GM20431 (cell line): ENCODE data around the gene CACNA2D2.

ENCODE experiments used
- in situ Hi-C: fragments of 300-500 bp; cut with MseI, MboI; formaldehyde crosslinking; loops from one replicate; pipeline ENCODE4 v1.15.0; 2020; ENCODE audit warnings: low sequenced_read_pairs; ENCODE audit not compliant: unreplicated experiment

Gene CACNA2D2

DNA sequence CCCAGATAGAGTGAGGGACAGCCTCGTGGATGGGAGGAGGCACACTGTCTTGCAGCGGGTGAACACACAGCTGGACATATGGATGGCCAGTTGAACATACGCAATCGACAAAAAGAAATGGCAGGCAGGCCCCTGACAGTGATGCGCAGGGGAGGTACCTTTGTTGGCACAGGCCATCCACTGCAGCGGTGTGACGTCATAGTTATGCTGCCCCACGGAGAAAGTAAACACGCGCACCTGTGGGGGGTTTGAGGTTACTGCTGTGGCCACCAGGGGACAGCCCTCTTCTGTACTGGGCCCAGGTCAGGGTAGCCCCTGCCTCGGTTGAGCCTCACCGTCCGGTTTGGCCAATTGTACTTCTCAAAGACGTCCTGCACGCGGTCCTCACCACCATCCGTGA, 124.7 kb downstream of the CACNA2D2 start:
- in situ Hi-C loops, result no loop called here

DNA sequence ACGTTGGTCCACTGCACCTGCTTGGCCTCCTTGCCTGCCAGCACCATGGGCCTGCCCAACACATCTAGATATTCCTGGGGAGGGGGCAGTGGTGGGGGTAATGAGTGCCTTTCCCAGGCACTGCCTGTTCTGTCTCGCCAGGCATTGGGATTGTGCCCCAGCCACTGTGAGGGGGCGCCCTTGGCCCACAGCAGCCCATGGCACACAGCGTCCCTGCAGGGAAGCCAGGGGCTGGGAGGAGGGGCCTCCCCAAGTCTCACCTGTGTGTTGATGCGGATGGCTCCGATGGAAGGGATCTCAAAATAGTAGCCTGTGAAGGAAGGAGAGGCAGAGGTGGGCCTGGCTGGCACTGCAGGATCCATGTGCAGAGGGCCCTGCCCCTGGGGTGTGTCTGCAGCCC, 125.4 kb downstream of the CACNA2D2 start:
- in situ Hi-C loops, result no loop called here

DNA sequence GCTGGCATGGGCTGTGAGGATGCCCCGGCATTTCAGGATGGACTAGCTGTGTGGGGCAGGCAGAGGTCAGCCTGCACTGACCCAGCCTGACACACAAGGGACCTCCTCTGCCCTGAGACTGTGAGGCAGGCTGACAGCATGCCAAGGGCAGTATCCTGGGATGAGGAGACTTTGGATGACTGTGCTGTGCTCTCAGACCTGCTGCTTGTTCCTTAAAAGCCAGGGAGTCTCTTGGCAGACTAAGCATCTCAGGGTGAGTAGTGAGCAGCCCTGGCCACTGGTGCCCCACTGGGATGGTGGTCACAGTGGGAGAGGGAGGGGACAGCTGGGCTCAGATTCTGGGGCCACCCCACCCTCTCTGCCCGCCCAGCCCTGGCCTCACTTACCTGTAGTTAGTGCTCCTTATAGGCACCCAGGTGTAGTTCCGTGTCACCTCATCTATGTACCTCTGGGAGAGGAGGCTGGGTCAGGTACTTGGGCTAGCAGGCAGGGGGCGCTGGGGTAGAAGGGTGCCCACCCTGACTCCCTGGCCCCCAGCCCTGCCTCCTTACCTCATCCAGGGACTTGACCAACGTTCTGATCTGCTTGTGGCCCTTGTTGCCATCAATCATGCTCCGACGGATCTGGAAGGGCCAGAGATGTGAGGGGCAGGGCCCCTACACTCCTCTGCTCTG, 128.0 kb downstream of the CACNA2D2 start:
- in situ Hi-C loops, result no loop called here

DNA sequence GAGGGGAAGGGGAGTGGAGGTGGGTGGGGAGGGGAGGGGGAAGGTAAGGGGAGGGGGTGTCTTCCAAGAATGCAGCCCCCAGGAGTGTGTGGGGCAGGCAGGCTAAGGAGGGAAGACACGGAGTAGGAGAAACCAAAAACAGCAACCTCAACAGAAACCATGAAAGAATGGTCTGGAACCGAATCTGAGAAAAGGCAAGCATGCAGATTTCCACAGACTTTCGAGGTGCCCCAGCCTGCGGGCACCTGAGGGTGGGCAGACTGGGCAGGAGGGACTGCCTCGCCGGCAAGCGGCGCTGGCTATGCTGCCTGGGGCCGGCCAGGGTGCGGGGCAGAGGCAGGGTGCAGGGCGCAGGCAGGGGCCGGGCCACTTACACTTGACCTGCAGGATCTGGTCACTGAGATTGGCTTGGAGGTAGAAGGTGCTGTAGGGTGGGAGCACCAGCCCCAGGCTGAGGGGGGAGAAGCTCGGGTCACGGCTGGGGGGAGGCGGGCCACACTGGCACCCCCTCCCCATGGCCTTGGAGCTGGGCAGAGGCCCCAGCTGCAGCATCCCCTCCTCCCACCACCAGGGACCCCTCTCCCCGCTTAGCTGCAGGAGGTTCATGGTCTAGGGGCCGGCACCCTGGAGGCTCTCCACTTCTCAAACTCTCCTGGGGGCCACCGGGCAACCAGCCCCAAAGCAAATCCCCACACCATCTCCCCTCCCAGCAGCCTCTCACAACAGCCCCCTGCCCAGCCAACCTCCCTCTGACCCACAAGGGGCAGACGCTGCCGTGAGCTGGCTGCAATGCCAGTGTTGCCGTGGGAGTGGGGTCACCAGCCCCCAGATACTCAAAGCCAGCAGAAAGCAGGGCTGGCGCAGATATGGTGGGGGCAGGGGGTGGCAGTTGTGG, 128.8 kb downstream of the CACNA2D2 start:
- in situ Hi-C loops, result no loop called here

DNA sequence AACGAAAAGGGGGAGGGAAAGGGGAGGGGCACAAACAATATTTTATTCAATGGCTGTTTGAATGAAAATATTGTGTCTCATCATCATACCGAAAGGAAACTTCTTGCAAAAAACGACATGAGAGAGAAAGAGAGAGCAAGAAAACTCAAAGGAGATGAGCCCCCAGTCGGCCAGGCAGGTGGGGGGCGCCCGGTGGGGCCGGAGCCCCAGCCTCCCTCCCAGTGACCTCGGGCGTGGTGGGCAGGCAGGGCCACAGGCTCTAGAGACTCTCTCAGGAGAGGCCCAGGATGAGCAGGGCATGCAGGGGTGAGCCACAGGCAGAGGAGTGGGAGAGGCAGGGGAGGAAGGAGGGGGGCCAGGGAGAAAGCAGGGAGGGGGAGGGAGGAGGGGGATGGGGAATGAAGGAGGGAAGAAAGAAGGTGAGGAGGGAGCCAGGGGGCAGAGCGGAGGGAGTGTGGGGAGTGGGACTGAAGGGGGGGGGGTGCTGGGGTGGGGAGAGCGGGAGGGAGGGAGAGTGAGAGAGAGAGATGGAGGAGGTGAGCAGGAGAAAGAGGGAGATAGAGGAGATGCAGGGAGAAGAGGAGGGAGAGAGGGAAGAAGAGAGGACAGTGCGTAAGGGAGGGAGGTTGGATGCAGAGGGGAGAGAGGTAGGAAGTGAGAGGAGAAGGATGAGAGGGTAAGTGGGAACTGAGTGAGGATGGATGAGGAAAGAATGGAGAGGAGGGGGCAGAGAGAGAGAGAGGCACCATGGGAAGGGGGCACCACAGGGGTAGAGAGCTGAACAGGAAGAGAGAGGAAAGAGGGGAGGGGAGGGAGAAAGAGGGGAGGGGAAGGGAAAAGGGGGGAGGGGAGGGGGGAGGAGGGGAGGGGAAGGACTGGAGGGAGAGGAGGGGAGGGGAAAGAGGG, 130.0 kb downstream of the CACNA2D2 start:
- in situ Hi-C loops, result no loop called here

DNA sequence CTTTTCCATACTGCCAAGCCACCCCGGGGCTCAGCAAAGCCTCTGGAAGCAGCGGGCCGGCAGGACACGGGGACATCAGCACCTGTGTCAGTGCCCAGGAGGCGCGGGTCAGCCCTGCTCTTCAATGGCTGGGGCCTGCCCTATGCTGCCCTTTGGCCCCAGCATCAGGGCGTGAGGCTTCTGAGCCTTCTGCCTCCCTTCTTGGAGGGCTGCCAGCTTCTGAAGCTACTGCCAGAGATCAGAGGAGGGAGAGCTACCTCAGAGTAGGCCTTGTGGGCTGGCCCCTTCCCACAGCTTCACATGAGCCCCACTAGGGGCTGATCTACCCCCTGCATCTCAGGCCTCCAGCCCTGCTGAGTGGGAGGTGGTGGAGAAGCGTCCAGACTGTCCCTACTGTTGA, 131.1 kb downstream of the CACNA2D2 start:
- in situ Hi-C loops, result no loop called here

DNA sequence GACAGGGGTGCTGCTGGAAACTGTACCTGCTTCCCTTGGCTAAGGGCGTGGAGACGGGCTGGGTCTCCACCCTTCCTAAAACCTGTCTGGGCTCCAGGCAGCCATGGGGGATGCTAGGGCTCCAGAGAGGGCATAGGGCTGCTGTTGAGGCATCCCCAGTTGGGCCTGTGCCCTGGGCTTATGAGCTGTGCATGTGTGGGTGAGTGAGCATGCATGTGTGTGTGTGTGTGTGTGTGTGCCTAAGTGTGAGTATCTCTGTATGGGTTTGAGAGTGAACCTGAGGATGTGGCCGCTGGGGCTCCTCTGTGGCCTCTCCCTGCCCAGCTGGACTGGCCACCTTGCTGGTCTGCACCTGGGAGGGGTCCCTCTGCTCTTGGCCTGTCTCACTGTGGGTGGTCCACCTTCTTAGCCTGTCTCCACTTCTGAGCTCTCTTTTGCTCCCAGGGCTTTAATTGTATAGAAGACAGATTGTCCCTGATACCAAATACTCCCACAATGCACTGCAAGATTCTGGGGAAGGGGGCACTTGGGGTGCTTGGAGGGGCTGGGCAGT, 132.2 kb downstream of the CACNA2D2 start:
- in situ Hi-C loops, result no loop called here

DNA sequence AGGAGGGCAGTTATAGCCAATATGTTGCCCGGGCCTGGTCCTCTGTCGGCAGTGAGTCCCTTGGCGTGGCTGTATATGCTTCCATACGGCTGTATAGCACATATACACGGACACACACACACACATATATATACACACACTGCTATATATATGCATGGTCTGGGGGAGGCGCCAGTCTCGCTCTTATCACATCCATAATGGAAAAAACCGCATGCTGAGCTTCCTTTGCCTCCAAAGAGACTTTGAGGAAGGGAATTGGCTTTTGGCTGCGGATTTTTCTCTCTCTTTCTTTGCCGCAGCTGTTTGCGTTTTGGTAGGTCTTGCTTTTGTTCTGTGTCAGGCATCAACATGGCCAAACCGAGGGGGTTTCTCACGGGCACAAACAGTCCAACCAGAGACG, 132.8 kb downstream of the CACNA2D2 start:
- in situ Hi-C loops, result no loop called here

DNA sequence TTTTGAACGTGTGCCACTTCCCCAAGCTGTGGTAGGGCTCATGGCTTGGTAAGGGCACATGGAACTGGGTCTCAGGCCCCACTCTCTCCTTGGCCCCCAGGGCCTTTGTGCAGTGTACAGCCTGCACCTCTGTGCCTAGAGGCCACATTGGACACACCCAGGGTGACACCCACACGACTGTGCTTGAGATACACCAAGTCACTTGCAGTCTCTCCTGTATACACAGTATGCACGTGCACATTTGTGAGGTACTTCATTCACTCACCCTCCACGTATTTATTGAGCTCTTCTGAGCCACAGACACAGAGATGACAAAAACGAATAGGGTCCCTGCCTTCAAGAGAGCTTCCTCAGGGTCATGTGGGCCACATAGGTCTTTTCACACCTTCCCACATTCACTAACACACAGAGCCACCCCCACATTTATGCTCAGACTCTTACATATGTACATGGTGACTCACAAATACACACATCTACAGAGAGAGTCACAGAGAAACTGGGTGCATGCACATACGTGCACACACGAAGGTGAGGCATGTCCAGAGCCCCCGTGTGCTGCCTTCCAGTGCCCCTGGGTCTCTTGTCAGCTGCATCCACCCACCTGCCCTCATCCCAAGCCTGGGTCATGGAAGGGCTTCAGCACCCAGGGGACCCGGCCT, 134.3 kb downstream of the CACNA2D2 start:
- in situ Hi-C loops, result no loop called here

DNA sequence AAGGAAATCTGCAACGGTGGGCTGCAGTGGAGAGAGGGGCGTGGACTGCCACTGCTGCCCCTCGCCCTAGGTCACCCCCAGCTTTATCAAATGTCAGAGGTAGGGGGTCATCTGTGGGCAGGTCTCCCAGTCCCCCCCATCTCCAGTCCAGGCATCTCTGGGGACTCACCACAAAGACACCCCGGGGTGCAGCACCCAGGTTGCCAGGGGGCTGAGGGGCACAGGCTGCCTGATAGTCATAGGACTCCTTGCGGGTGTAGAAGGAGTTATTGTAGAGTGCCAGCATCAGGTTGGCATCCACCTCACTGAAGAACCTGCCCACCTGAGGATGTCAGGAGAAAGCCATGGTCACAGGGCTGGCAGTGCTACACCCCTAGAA, 137.6 kb downstream of the CACNA2D2 start:
- in situ Hi-C loops, result no loop called here

DNA sequence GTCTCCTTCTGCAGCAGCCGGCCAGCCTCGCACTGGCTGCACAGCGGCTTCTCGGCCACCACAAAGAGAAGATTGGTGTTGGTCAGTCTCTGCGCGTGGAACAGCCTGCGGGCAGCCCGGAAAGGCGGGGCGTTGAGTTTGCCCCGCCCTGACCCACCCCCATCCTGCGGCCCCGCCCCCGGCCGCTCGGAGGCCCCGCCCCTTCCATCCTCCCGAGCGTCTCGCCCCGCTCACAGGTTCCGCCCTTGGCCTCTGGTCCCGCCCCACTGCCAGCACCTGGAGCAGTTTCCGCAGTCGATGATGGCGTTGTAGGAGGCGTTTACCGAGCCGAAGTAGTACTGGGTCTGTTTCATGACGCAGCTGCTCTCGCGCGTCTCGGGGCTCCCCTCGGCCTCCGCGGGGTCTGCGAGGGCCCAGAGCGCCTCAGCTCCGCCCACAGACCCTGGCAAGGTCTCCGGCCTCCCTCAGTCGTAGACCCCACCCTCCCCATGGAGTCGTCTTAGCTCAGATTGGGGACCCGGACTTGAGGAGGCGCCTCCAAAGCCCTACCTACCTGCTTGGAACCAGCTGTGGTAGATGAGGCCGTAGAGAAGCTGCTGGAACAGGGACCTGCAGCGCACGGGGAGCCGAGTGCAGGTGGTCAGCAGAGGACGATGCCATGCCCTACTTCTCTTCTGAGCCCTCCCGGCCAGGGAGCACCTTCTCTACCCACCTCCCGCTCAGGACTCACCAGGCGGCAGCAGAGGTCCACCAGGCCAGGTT, 138.2 kb downstream of the CACNA2D2 start:
- in situ Hi-C loops, result no loop called here

DNA sequence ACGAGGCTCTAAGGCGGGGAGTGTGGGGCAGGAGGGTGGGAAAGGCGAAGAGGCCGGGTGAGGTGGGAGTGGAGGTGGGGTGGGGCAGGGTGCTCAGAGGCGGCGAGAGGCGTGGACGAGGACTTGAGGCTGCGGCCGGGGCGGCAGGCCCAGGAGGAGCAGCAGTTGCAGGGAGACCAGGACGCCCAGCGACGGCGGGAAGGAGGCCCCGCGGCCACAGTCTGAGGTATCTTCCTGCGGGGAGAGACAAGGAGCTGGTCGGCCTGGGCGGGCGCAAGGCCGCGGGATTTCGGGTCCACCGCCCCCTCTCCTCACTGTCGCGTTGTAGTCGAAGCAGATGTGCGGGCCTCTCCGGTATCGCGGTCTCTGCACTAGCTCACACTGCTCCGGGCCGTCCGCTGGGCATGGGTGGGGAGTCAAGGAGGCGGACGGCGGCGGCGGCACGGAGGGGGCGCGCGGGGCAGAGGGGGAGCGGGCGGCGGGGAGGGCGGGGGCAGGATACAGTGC, 138.8 kb downstream of the CACNA2D2 start:
- in situ Hi-C loops, result no loop called here

DNA sequence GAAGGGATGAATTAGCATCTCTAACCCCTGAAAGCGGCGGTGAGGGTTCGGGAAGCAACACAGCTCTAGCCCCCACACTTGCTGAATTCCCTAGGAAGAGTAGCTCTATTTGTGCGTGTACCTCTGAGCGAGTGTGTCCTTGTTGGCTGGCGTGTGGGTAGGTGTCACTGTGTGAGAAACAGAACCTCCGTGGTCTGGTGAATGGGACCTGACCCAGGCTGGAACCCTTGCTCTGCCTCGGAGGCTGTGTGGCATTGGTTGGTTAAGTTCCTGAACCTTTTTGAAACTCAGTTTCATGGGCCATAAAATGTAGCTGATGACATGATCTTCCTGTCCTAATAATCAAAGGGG, 143.7 kb downstream of the CACNA2D2 start:
- in situ Hi-C loops, result no loop called here

DNA sequence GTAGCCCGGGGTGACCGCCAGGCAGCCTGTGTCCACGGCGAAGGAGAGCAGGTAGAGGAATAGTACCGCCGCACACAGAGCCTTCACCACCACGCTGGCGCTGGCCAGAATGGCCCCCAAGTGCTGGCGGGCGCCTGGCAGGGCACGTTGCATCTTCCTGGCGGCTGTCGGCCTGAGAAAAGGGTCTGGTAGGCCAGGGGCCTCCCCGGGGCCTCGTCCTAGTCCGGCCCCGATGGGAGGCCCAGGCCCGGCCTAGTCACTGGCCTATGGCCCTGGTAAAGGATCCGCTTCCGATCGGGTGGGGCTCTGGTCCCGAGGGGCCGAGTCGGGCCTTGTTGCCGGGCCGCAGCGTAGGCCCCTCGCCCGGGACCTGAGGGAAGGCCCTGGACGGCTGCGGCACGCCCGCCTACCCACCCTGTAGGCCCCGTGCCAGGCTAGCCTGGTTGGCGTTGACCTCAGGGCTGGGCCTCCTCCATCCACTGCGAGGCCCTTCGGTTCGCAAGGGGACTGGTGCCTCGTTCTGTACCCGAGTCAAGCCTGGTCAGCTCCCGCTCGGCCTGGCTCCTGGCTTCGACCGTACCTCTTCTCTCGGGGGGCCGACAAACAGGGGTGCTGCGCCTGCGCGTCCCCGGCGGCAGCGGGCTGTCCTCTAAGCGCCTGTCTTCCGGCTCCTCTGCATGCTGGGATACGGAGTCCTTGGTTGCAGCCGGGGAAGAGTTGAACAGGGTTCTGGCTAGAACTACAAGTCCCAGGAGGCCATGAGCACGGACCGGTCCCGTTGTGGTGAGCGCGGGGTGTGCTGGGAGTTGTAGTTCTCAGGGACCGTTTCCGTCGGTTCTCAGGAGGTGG, 144.3 kb downstream of the CACNA2D2 start, which contains the start of gene TMEM115:
Gene TMEM115 (minus strand): TSS at position 611 of the 849 bp plus-strand sequence. CDS start 458 bp downstream, at position 153.
- in situ Hi-C loops, result no loop called here

DNA sequence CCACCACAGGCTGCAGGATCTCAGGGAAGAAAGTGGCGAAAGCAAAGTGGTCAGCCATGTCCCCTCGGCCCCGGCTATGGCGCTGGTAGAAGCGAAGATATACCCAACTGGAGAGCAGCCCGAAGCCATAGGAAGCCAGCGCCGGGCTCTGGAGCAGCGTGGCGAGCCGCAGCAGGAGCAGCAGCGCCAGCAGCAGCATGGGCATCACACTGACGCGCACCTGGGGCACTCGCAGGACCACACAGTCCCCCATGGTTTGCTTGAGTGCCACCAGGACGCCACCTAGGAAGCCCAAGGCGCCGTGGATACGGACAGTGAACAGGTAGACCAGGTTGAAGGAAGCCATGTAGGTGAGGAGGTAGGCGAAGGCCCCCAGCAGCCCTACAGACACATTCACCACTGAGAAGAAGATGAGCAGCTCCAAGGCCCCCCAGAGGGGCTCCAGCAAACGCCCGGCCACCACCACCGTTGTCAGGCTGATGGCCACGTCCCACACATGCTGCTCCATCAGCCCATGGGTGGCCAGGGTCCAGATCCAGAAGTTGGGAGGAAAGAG, 145.0 kb downstream of the CACNA2D2 start:
- in situ Hi-C loops, result no loop called here

DNA sequence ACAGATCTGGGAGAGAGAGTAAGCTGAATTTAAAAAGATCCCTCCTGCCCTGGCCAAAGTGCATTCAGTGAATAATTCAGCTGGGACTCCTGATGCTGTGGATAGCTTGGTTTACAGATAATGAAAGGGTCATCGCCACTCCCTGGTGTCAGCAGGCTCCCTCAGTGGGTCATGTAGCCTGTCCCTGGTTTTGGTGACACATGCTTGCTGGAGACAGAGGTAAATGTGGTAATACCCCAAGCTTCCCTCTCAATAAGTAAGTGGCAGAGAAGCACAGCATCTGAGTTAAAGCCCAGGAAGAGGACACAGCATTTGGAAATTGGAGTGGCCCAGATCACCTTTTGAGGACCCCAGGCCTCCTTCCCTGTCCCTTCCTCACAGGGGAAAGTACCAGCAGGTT, 146.0 kb downstream of the CACNA2D2 start:
- in situ Hi-C loops, result no loop called here

DNA sequence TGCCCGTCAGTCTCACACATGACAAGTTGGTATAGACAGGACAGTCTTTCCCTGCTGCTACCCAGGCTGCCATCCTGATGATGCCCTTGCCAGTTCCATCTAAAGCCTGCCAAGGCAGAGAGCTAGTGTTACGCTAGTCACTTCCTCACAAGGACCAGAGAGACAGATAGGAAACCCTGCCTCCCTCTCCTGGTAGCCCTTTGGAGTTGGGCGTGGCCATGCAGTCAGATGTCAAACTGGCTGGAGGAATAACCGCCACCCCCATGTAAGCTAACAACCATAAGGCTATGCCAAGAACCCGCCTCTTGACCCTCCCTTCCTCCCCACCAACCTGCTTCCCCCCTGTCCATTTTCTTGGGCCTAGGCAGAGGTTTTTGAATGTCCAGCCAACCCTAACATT, 146.9 kb downstream of the CACNA2D2 start:
- in situ Hi-C loops, result no loop called here
